Ovary (tissue), 9 donors: ENCODE measurements around the gene ZNF621. TPM values are rescaled to one million over a fixed set of nuclear protein-coding genes. Genes with fewer than 3 reads are reported as not detected.

Experiments used
- DNase-seq, 5 donors: peaks; one replicate each; pipeline ENCODE4 v3.0.0-alpha.2; 2019 to 2020
- H3K27ac ChIP-seq, 2 donors: fragments of 200-600 bp; one replicate each; pipeline versions ENCODE4 v1.5.1 to v1.8.0; 2019 to 2022
- H3K27me3 ChIP-seq: fragments of 200-600 bp; one replicate; pipeline ENCODE4 v1.8.0; 2022
- H3K36me3 ChIP-seq: fragments of 200-600 bp; sonication (generic); one replicate; pipeline ENCODE4 v1.5.1; 2019
- H3K4me1 ChIP-seq: one replicate; pipeline ENCODE4 v1.8.1; 2013; ENCODE audit warnings: mild to moderate bottlenecking, moderate library complexity; ENCODE audit not compliant: insufficient read depth
- H3K4me3 ChIP-seq: fragments of 200-600 bp; sonication (generic); one replicate; pipeline ENCODE4 v1.5.1; 2017
- H3K9me3 ChIP-seq, 2 donors: fragments of 200-600 bp in 1 of 2; sonication (generic) in 1 of 2; one replicate each; pipeline versions ENCODE4 v1.5.1 to v1.8.1; 2013 to 2019; ENCODE audit warnings: mild to moderate bottlenecking in 1 of 2, moderate library complexity in 1 of 2
- CTCF ChIP-seq, 3 donors: fragments of 450-650 bp in 2 of 3; fragments of 200-600 bp in 1 of 3; IDR thresholded peaks; one replicate each; pipeline versions ENCODE4 v1.5.1 to v1.8.0; 2016 to 2022; ENCODE audit warnings: antibody characterized with exemption in 3 of 3, mild to moderate bottlenecking in 1 of 3
- EP300 ChIP-seq: sonication (generic); formaldehyde crosslinking; IDR thresholded peaks from one replicate; pipeline ENCODE4 v1.6.1; 2017; ENCODE audit warnings: antibody characterized with exemption
- POLR2A ChIP-seq: fragments of 450-650 bp; IDR thresholded peaks from one replicate; pipeline ENCODE4 v1.6.1; 2017; ENCODE audit warnings: antibody characterized with exemption, mild to moderate bottlenecking, moderate library complexity
- WGBS, 3 donors: extraction: QIAGEN DNeasy Blood & Tissue Kit in 1 of 3; methylation state at CpG; one replicate each; pipeline versions ENCODE4 v1.1.5 to v1.1.7; 2013 to 2017; 5-methylcytosine and 5-hydroxymethylcytosine counted together
- intact Hi-C, 4 donors: fragments of 100-400 bp; cut with DNase I; formaldehyde crosslinking; loops; one replicate each; pipeline versions ENCODE4 v1.11.0 to v1.15.1; 2022 to 2023
- polyA plus RNA-seq, 2 donors: library from polyadenylated mRNA; stranded (reverse); fragments of 200-250 nt in 1 of 2; fragments of 350-450 nt in 1 of 2; fragmentation: Illumina TruSeq in 1 of 2; extraction: RNeasy Lipid Tissue Mini Kit (QIAGEN cat#74804) in 1 of 2; gene quantifications; one replicate each; pipeline ENCODE4 v1.2.3, GENCODE V29; 2013 to 2014
- small RNA-seq: library from RNA; depleted of rRNA; stranded (forward); fragments of <200 nt; gene quantifications from one replicate; pipeline ENCODE3, GENCODE V24; 2016
- total RNA-seq, 7 donors: library from RNA; depleted of rRNA in 2 of 7; stranded (reverse); fragments of >200 nt in 2 of 7; fragmentation: NEBNext Ultra II Directional in 3 of 7; extraction: Animal tissue kit (Norgen Biotek cat#: 25700) in 3 of 7; gene quantifications; one replicate each; pipeline versions ENCODE4 v1.1.0 to v1.2.4, GENCODE V29; 2016 to 2023
- donor health status: DM: no; HTN: no; CAD: no; lungs with moderate emphysema.
- donor health status: DM: no; HTN: no; CAD: no.
- donor health status: Bipolar disorder and iron deficiency.
- donor health status: DM: yes; HTN: yes; CAD: no.
- donor health status: DM: no; HTN: no; CAD: no.
- donor health status: DM: yes; HTN: yes; CAD: no.

ZNF621 gene
- total and polyA plus RNA-seq, 9 donors: 8.0 to 28.5 (median 17.6) TPM

GRCh38 chr3:40586901-40587300 is 62.1 kb downstream of the ZNF621 start:
- Histone ChIP-seq H3K4me3 (no peak overlapping the region), H3K9me3 (no peaks in the 10 kb centered on the region), H3K27me3 (no peaks in the 10 kb centered on the region), H3K27ac (no peak overlapping the region), H3K4me1 (peaks cover 3% of the 10 kb centered on the region), H3K36me3 (no peaks in the 10 kb centered on the region)
- no peak for TF ChIP-seq EP300
- no peak for TF ChIP-seq POLR2A
- TF ChIP-seq CTCF (IDR thresholded peaks at IDR 0.05): no peak
- intact Hi-C loops: loop anchor here in 3 of 4 donors (10.0 kb wide), 3 partner anchors 338 to 1128 kb away; no protein-coding TSS in a partner anchor
- WGBS, 3 donors: 74 to 96% (median 93%) methylated on average over 1 of the region's 1 CpG
- DNase-seq: no peak

DNA sequence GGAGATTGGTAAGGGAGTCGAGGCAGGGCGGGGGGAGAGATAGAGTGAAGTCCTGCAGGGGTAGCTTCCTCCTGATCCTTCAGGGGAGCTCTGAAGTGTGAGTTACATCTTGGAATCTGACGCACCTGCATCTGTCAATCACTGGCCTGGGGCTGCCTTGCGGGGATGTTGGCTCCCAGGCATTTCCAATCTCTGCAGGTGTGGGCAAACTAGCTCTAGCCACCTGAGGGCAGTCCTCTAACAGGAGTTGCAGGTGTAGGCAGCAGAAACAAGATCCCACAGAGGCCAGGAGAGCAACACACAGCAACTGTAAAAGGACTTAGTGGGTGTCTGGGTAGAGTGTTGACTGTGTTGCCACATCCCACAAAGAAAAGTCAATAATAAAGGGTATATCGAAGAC is 63.6 kb downstream of the ZNF621 start:
- no peaks in the 10 kb centered on the region for H3K9me3 ChIP-seq
- intact Hi-C loops: loop anchor here in 3 of 4 donors (10.0 kb wide), 3 partner anchors 336 to 1126 kb away; no protein-coding TSS in a partner anchor
- WGBS, 3 donors: 88 to 97% (median 93%) methylated on average over 5 of the region's 5 CpGs

More for the DNA sequence above, 63.6 kb downstream of the ZNF621 start:
- Histone ChIP-seq H3K36me3 (no peaks in the 10 kb centered on the region), H3K27ac (no peak overlapping the region), H3K4me1 (peaks cover 3% of the 10 kb centered on the region), H3K4me3 (no peak overlapping the region), H3K27me3 (no peaks in the 10 kb centered on the region)
- DNase-seq: no peak
- TF ChIP-seq EP300: no peak
- TF ChIP-seq CTCF (IDR thresholded peaks at IDR 0.05): no peak
- no peak for TF ChIP-seq POLR2A

Small RNAs within 50 kb of the gene (small RNA-seq; reads per million reads assigned to genes)
- gene RNU5B-2P: not detected

Other genes with a start within 250 kb of the ZNF621 start
- gene EIF1B, start 215.3 kb upstream of the ZNF621 start, total RNA-seq: 100 to 1,000 TPM in 1 of 7 donors, 10 to 100 TPM in 6; 30.4 to 108 (median 73.0) TPM
- gene EIF1B, start 215.3 kb upstream of the ZNF621 start, polyA plus RNA-seq: 100 to 1,000 TPM in 1 of 2 donors, 10 to 100 TPM in 1; 99.1 to 156 TPM
- gene ENTPD3, start 137.8 kb upstream of the ZNF621 start, total RNA-seq: 1 to 10 TPM in 4 of 7 donors, under 1 TPM in 3; 0.46 to 2.0 (median 1.3) TPM
- gene ENTPD3, start 137.8 kb upstream of the ZNF621 start, polyA plus RNA-seq: 1 to 10 TPM in 1 of 2 donors, under 1 TPM in 1; 0.46 to 5.6 TPM
- 1,000 to 10,000 TPM in 5 of 7 donors, 100 to 1,000 TPM in 2; 668 to 4,413 (median 2,836) TPM for gene RPL14, start 67.6 kb upstream of the ZNF621 start, total RNA-seq
- 1,000 to 10,000 TPM; 1,943 to 2,259 TPM for gene RPL14, start 67.6 kb upstream of the ZNF621 start, polyA plus RNA-seq
- gene ZNF619, start 47.8 kb upstream of the ZNF621 start, total RNA-seq: 1 to 10 TPM; 2.1 to 9.3 (median 6.5) TPM
- gene ZNF619, start 47.8 kb upstream of the ZNF621 start, polyA plus RNA-seq: 1 to 10 TPM; 2.3 to 9.2 TPM
- 1 to 10 TPM; 1.4 to 4.2 (median 3.8) TPM for gene ZNF620, start 18.9 kb upstream of the ZNF621 start, total RNA-seq
- 1 to 10 TPM; 2.0 to 3.1 TPM for gene ZNF620, start 18.9 kb upstream of the ZNF621 start, polyA plus RNA-seq